Activated T-cell treated with anti-CD3 and anti-CD28 coated beads for 1 hour (primary cell): Measurements from ENCODE around the gene NES.

Experiments used
- DNase-seq: peaks from one replicate; pipeline ENCODE4 v3.0.0-alpha.2; 2020; ENCODE audit warnings: low read depth

The NES gene

DNA sequence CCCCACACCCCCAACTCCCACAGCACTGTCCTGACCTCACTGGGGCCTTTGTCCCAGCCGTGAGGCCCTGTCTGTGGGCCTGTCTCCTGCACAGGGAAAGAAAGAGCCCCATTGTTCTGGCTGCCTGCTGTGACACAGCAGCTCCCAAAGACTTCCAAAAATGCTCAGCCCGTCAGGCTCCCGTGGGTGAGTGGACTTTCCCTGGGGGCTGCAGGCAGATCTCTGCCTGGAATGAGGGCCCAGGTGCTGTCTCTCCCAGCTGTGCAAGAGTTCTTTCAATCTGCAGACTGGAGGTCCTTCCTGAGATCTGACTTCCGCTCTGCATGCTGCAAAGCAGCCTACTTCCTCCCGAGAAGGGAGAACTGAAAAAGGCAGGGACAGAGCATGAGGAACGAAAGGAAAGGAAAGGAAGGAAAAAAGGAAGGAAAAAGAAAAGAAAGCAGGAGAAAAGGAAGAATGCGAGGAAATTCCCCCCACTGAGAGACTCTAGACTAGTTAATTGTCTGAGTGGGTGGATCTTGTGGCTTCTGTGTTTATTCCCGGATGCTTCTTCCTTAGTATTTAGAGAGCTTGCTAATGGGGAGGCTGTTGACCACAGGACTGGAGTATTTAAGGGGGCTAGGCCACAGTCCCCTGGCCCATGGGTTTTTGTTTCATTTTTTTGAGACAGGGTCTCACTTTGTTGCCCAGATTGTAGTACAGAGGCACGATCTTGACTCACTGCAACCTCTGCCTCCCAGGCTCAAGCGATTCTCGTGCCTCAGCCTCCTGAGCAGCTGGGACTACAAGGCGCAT is 15.0 kb downstream of the NES start:
- no peak for DNase-seq

GRCh38 chr1:156660752-156661112 is 16.5 kb downstream of the NES start:
- DNase-seq: no peak

DNA sequence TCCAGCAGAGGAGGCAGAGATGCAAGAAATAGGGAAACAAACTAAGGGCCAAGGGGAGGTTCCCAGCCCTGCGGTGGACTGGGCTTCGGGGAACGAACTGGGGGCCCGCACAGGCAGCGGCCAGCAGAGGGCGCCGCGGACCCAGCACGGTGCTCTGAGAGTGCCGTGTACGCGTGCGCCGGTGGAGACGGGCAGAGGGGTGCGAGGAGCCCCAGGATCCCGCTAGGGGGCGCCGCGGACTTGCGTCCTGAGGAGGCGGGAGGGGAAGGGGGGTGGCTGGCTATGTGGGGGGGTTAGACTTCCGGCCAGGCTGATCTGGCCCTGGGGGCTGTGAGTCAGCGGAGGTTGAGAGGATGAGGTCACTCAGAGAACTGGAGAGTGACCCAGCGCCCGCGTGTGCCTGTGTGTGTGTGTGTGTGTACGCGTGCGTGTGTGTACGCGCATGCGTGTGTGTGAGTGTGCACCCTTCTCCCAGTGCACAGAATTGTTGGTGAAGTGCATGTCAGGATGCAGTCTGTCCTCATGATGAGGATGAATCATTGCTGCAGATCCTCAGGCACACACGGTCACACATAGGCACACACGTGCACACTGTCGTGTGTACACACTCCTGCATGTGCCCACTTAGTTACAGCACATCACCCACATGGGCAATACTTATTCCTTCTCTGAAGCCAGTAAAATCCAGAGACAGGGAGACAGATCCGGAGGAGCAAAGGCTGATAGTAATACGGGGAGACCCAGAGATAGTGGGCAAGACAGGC is 17.0 kb downstream of the NES start:
- peak; percentile 90 for DNase-seq

DNA sequence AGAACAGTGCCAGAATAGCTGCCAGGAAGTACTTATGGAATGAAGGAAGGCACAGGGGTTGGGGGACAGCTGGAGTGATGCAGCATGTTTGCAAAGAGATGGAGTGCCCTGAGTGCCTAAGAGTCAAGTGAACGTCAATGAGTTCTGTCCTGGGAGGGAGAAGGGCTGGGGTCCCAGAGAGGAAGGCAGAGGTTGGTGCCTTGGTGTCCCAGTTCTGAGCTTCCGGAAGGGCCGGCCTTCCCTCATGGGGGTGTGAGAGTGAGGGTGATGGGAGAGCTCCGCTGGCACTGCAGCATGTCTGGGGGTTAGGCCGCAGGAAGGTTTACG is 17.6 kb downstream of the NES start:
- DNase-seq: no peak

DNA sequence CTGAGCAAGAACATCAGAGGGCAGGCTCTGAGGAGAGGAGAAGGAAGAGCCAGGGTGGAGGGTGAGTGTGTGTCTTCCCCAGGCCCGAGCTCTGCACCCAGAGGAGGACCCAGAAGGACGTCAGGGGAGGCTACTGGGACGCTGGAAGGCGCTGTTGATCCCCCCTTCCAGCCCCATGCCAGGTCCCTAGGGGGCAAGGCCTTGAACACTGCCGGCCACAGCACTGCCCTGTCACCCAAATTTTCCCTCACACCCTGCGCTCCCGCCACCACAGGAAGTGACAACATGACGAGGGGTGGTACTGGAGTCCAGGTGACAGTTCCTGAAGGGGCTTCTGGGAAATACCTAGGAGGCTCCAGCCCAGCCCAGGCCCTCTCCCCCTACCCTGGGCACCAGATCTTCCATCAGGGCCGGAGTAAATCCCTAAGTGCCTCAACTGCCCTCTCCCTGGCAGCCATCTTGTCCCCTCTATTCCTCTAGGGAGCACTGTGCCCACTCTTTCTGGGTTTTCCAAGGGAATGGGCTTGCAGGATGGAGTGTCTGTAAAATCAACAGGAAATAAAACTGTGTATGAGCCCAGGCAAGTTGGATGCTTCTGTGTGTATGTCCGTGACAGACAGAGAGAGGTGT is 18.1 kb downstream of the NES start:
- DNase-seq: no peak

DNA sequence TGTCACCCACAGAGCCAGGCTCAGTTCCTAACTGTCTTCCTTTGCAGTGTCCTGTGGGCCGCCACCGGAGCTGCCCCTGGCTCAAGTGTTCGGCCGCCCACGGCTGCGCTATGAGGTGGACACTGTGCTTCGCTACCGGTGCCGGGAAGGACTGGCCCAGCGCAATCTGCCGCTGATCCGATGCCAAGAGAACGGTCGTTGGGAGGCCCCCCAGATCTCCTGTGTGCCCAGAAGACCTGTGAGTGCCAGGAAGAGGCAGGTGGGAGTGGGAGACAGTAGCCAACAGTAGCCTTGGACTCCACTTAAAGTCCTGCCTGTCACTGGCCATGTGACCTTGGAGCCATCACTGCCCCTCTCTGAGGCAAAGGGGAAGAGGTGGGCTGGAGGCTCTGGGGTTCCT is 18.7 kb downstream of the NES start:
- DNase-seq: no peak

DNA sequence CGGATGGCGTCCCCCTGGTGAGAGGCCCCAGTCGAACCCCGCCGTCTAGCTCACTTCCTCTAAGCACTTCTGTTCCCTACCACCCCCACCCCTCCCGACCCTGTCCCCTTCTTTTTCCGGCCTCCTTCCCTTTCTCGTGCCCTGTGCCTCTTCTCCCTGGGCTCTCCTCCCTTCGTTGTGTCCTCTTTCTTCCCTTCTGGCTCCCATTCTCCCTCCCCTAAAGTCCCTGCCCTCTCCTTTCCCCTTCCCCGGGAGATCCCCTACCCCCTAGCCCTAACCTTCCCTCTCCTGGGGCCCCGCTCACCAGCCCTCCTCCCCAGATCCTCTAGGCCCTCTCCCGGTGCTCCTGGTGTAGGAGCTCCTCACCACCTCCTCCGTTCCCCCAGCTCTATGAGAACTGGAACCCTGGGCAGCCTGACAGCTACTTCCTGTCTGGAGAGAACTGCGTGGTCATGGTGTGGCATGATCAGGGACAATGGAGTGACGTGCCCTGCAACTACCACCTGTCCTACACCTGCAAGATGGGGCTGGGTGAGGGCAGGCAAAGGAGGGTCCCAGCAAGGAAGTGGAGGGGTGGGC is 19.4 kb downstream of the NES start:
- no peak for DNase-seq

DNA sequence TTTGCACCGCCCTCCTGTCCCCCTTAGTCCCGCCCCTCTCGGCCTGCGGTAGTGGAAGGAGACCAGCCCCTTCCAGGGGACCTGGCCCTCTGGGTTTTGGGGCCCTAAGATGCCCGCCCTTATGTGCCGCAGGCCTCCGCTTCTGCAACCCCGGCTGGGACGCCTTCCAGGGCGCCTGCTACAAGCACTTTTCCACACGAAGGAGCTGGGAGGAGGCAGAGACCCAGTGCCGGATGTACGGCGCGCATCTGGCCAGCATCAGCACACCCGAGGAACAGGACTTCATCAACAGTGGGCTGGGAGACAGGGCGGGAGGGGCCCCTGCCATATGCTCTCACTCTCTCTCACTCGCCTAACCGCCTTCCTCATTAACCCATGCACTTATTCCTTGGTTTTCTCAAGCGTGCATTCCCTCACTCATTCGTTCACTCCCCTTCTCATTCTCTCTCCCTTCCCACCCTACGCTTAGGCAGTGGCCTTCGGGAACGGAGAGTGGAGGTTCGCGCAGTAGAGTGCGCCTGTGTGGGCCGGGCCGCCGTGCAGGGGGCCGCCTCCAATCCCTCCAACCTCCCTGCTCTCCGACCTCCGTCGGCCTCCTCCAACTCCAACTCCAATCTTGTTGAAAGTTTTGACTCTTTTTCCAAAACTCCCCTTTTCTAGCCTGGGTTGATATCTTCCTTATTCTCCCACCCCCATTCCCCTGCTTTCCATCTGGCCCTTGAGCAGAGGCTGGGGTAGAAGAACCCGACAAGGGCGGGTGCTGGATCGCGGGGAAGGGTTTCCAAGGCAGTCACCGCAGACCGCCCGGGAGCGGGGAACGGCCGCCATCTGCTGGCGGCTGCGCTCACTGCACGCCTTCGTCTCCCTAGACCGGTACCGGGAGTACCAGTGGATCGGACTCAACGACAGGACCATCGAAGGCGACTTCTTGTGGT is 20.1 kb downstream of the NES start:
- peak; percentile 68 for DNase-seq

GRCh38 chr1:156655904-156656516 is 21.2 kb downstream of the NES start:
- no peak for DNase-seq

DNA sequence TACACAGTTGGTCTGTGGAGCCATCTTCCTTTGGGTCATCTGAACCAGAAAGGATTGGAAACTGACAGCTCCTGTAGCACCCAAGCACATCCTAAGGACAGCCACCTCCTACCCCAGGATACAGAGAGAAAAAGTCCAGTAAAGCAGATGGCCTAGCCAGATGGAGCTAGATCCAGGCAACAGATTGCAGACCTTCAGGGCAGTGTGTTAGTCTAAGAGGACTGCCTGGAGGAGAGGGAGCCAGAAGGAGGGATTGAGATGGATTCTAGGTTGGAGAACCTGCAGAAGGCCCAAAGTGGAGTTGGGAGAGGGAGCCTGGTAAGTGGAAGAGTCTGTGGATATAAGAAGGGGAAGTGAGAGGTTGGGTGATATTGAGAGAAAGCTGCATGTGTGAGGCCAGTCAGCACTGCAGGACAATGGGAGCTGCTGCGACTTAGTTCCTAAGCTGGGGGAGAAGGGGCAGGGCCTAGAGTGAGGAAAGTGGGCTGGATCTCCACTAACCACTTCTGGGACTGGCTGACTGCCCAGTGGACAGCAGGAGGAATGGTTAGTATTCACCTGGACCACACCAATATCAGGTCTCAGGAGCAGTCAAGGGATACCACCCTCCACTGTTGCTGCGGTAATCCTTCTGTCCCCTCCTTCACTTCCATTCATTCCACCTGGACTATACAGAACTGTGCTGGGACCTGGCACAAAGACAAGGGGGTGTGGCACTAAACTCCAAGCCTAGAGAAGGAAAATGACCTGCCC is 21.9 kb downstream of the NES start:
- DNase-seq: no peak

DNA sequence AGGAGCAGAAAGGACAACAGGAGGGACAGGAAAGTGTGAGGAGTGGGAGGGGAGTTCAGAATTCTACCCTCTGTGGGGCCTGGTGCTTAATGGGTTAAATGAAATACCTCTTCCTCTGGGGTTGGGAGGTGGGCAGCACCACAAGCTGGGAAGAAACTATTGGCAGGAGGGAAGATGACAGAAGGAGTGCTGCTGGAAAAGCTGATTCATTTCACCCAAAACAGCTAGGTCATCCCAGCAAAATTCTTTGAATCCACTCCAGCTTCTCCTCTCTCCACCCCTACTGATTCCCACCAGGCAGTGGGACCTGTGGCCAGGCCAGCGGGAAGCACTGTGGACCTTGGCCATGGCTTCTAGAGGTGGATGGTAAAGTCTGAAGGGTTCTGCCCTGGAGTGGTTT is 22.5 kb downstream of the NES start:
- no peak for DNase-seq

DNA sequence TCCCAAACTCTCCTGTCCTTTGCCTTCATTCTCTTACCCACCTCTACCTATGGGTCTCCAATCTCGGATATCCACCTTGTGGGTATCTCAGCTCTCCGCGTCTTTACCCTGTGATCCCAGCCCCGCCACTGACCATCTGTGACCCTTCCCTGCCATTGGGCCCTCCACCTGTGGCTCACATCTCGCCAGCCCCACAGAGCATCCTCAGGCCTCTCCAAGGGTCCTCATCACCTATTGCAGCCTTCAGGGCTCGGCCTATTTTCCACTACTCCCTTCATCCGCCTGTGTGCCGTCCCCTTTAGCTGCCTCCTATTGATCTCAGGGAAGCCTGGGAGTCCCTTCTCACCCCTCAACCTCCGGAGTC is 24.2 kb downstream of the NES start:
- DNase-seq: no peak

DNA sequence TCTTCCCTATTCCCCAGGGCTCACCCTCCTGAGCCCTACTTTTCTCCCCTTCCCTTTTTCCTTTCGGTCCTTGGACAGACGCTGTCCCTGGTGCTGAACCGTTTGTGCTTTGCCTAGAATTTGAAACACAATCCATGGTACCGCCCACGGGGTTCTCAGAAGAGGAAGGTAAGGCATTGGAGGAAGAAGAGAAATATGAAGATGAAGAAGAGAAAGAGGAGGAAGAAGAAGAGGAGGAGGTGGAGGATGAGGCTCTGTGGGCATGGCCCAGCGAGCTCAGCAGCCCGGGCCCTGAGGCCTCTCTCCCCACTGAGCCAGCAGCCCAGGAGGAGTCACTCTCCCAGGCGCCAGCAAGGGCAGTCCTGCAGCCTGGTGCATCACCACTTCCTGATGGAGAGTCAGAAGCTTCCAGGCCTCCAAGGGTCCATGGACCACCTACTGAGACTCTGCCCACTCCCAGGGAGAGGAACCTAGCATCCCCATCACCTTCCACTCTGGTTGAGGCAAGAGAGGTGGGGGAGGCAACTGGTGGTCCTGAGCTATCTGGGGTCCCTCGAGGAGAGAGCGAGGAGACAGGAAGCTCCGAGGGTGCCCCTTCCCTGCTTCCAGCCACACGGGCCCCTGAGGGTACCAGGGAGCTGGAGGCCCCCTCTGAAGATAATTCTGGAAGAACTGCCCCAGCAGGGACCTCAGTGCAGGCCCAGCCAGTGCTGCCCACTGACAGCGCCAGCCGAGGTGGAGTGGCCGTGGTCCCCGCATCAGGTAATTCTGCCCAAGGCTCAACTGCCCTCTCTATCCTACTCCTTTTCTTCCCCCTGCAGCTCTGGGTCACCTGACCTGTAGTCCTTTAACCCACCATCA is 24.8 kb downstream of the NES start:
- DNase-seq: no peak

- no peak for DNase-seq
Observed at GRCh38 chr1:156648951-156649350, 28.3 kb downstream of the NES start.

GRCh38 chr1:156648496-156648895 is 28.7 kb downstream of the NES start:
- DNase-seq: no peak

DNA sequence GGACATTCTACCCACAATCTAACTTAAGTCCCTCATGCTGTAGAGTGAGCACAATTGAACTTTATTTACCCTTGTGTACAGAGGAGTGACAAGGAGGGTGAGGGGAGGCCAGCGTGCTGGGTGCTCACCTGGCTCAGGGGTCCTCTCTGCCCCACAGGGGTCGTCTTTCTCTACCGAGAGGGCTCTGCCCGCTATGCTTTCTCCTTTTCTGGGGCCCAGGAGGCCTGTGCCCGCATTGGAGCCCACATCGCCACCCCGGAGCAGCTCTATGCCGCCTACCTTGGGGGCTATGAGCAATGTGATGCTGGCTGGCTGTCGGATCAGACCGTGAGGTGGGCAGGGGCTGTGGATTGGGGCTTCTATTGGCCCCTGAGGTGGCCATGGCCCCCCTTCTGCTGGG is 29.9 kb downstream of the NES start:
- DNase-seq: no peak

DNA sequence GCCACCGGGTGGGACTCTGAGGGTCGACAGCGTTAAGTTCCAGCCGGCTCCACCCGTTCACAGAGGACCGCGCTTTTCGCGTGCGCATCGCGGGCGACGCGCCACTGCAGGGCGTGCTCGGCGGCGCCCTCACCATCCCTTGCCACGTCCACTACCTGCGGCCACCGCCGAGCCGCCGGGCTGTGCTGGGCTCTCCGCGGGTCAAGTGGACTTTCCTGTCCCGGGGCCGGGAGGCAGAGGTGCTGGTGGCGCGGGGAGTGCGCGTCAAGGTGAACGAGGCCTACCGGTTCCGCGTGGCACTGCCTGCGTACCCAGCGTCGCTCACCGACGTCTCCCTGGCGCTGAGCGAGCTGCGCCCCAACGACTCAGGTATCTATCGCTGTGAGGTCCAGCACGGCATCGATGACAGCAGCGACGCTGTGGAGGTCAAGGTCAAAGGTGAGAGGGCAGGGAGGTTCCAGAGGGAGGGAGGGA is 30.4 kb downstream of the NES start:
- no peak for DNase-seq

- DNase-seq: no peak
Observed at GRCh38 chr1:156645666-156646065, 31.5 kb downstream of the NES start.

DNA sequence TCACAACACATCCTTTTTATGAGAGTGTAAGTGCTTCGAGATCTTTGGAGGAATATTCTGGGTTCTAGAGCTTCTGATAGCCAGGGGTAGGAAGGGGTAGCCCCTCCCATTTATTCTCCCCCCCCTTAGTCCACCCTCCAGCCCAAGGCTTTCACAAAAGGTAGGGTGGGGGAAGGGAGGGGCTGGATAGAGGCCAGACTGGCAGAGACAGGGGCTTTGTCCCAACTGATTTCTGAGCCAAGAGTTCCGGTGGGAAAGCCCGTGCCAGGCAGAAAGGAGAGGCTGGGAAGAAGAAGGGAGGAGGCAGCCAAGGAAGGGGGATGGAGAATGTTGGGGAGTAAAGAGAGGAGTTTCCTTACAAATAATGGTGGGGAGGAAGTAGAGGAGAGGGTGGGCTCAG is 32.2 kb downstream of the NES start:
- no peak for DNase-seq

- DNase-seq: no peak
Observed at GRCh38 chr1:156644640-156645039, 32.6 kb downstream of the NES start.
